NT2/D1 (cell line): ENCODE results near the gene LPCAT4.
A peak's percentile ranks its signal among the peaks of the same experiment; 100 is the strongest.

Source experiments
- DNase-seq: peaks from one replicate; pipeline ENCODE4 v3.0.0-alpha.2; 2011; ENCODE audit warnings: low read depth, low spot score
- H3K27me3 ChIP-seq: 2 replicates; pipeline ENCODE4 v1.6.0; 2011; ENCODE audit warnings: mild to moderate bottlenecking; ENCODE audit not compliant: insufficient read length, insufficient read depth
- H3K36me3 ChIP-seq: 2 replicates; pipeline ENCODE4 v1.6.1; 2011; ENCODE audit warnings: mild to moderate bottlenecking, low read length, mixed read lengths; ENCODE audit not compliant: insufficient read depth, insufficient read length
- H3K4me1 ChIP-seq: 2 replicates; pipeline ENCODE4 v1.5.1; 2011; ENCODE audit not compliant: insufficient read depth, insufficient read length
- H3K4me3 ChIP-seq: 2 replicates; pipeline ENCODE4 v1.5.1; 2011; ENCODE audit warnings: low read depth; ENCODE audit not compliant: insufficient read length
- H3K9ac ChIP-seq: 2 replicates; pipeline ENCODE4 v1.6.0; 2011; ENCODE audit warnings: low read depth; ENCODE audit not compliant: insufficient read length
- H3K9me3 ChIP-seq: 2 replicates; pipeline ENCODE4 v1.5.1; 2011; ENCODE audit warnings: mild to moderate bottlenecking, low read length; ENCODE audit not compliant: insufficient read depth
- SUZ12 ChIP-seq: IDR thresholded peaks from 2 replicates; pipeline ENCODE4 v1.6.1; 2011; ENCODE audit not compliant: insufficient read length, insufficient read depth; ENCODE audit errors: extremely low read depth
- YY1 ChIP-seq: IDR thresholded peaks from 2 replicates; pipeline ENCODE4 v1.6.1; 2011; ENCODE audit not compliant: insufficient read length, insufficient read depth
- ZNF274 ChIP-seq: IDR thresholded peaks from 2 replicates; pipeline ENCODE4 v1.6.1; 2011; ENCODE audit warnings: mild to moderate bottlenecking, low read depth, low read length

LPCAT4 gene

DNA sequence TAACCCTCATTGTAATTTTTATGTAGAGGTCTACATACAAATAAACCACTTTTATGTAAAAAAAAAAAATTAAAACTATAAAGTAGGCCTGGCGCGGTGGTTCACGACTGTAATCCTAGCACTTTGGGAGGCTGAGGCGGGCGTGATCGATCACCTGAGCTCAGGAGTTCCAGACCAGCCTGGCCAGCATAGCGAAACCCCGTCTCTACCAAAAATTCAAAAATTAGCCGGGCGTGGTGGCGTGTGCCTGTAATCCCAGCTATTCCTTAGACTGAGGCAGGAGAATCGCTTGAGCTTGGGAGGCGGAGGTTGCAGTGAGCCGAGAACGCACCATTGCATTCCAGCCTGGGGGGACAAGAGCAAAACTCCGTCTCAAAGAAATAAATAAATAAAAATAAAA, 28.6 kb downstream of the LPCAT4 start:
- no peak for DNase-seq
- Histone ChIP-seq H3K4me3 (no peak overlapping the region), H3K9ac (no peak overlapping the region), H3K9me3 (no peaks in the 10 kb centered on the region), H3K36me3 (peaks cover 32% of the 10 kb centered on the region), H3K27me3 (peaks cover 6% of the 10 kb centered on the region), H3K4me1 (peaks cover 2% of the 10 kb centered on the region)
- TF ChIP-seq SUZ12 (no peak), ZNF274 (no peak), YY1 (no peak)

GRCh38 chr15:34337557-34338306, 29.3 kb downstream of the LPCAT4 start, which contains the start of gene SLC12A6:
Gene SLC12A6 (minus strand): TSS chr15:34337781. CDS start chr15:34336680, 1,101 bp downstream.
- Histone ChIP-seq H3K9ac (peak within 1 kb of the TSS; percentile 72), H3K4me1 (peaks cover 2% of the 10 kb centered on the region), H3K4me3 (peak within 1 kb of the TSS; percentile 71), H3K27me3 (peaks cover 6% of the 10 kb centered on the region), H3K36me3 (peaks cover 32% of the 10 kb centered on the region), H3K9me3 (no peaks in the 10 kb centered on the region)
- TF ChIP-seq SUZ12 (no peak), YY1 (no peak), ZNF274 (no peak)
- peak; percentile 54 for DNase-seq

GRCh38 chr15:34336991-34337556, 29.9 kb downstream of the LPCAT4 start:
- Histone ChIP-seq H3K27me3 (peaks cover 6% of the 10 kb centered on the region), H3K4me1 (peaks cover 2% of the 10 kb centered on the region), H3K4me3 (peak overlapping the region; percentile 71), H3K9ac (peak overlapping the region; percentile 72), H3K36me3 (peaks cover 32% of the 10 kb centered on the region), H3K9me3 (no peaks in the 10 kb centered on the region)
- no peak for TF ChIP-seq SUZ12
- no peak for TF ChIP-seq YY1
- no peak for TF ChIP-seq ZNF274
- no peak for DNase-seq

- DNase-seq, result no peak
- peaks cover 26% of the 10 kb centered on the region for H3K36me3 ChIP-seq
- H3K9me3 ChIP-seq, result no peaks in the 10 kb centered on the region
- H3K9ac ChIP-seq, result peak overlapping the region; percentile 72
- peak overlapping the region; percentile 71 for H3K4me3 ChIP-seq
- H3K27me3 ChIP-seq, result peaks cover 6% of the 10 kb centered on the region
- TF ChIP-seq YY1 (no peak), SUZ12 (no peak), ZNF274 (no peak)
- H3K4me1 ChIP-seq, result peaks cover 2% of the 10 kb centered on the region
Measured at GRCh38 chr15:34336231-34336990, 30.6 kb downstream of the LPCAT4 start.

DNA sequence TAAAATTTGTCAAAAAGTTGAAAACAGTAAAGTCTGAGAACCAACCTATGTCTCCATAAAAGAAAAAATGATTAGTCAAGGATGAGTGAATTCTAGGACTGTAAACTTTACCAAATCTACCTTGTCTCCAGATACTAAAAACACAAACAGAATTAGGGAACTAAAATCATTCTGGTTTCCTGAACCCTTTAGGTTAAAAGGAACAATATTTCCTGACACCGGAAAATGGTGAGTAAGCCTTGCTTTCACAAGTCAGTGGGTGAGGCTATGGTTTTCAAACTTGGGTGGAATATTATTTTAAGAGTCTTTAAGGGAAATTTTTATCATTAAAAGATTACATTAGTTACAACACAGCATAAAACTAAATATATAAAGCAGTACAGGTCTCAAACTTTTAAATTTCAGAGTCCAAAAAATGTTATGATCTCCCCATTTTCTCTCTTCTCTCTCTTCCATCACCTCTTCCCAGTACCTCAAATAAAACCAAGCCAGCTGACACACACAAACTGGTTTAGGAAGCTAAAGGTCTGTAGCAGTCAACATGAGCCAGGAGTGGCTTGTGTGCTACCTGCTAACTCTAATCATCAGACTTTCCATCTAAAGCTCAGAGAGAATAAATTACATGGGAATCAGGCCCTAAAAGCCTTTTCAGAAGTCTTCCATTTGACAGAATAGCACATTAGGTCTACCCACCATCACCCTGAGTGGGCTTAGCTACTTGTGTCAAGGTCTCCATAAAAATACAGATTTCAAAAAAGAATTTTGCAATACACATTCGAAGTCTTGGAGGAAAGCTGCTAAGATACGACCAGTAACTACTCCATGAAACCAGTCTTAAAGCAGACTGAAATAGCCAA, 31.6 kb downstream of the LPCAT4 start:
- H3K9ac ChIP-seq, result no peak overlapping the region
- DNase-seq, result no peak
- peaks cover 6% of the 10 kb centered on the region for H3K27me3 ChIP-seq
- TF ChIP-seq ZNF274 (no peak), YY1 (no peak), SUZ12 (no peak)
- no peak overlapping the region for H3K4me3 ChIP-seq
- H3K36me3 ChIP-seq, result peaks cover 17% of the 10 kb centered on the region
- H3K4me1 ChIP-seq, result peaks cover 2% of the 10 kb centered on the region
- H3K9me3 ChIP-seq, result no peaks in the 10 kb centered on the region

GRCh38 chr15:34334672-34335071, 32.3 kb downstream of the LPCAT4 start:
- peaks cover 9% of the 10 kb centered on the region for H3K36me3 ChIP-seq
- peaks cover 6% of the 10 kb centered on the region for H3K27me3 ChIP-seq
- H3K4me3 ChIP-seq, result no peak overlapping the region
- peaks cover 2% of the 10 kb centered on the region for H3K4me1 ChIP-seq
- DNase-seq, result no peak
- no peaks in the 10 kb centered on the region for H3K9me3 ChIP-seq
- TF ChIP-seq YY1 (no peak), SUZ12 (no peak), ZNF274 (no peak)
- H3K9ac ChIP-seq, result no peak overlapping the region
